NCI-H1092 treated with DMSO at 0.1 percent for 48 hours (cell line): ENCODE results near the gene C2orf92.
A peak's percentile ranks its signal among the peaks of the same experiment; 100 is the strongest.
"Not testable (repeated sequence)": the region's sequence is repeated elsewhere in the genome, so short reads cannot be mapped to it uniquely, and the experiment has no call there.

Source experiments
- DNase-seq: peaks from one replicate; lab custom pipeline; 2025; lab: John Stamatoyannopoulos, UW

C2orf92 gene

GRCh38 chr2:97669448-97669847, at the start of gene C2orf92:
TSS of gene C2orf92 (plus strand) at chr2:97669713. CDS start at chr2:97669789, 76 bp downstream.
- no peak for DNase-seq

- DNase-seq = not testable (repeated sequence)
Measured at GRCh38 chr2:97620492-97620891, 49.0 kb upstream of the C2orf92 start.

GRCh38 chr2:97622976-97623375, 46.5 kb upstream of the C2orf92 start:
- DNase-seq = not testable (repeated sequence)

GRCh38 chr2:97625354-97626048, 44.0 kb upstream of the C2orf92 start:
- not testable (repeated sequence) for DNase-seq

- not testable (repeated sequence) for DNase-seq
Measured at GRCh38 chr2:97626049-97626430, 43.5 kb upstream of the C2orf92 start.

GRCh38 chr2:97644023-97644717, 25.3 kb upstream of the C2orf92 start:
- DNase-seq = no peak

- DNase-seq = peak; percentile 28
Measured at GRCh38 chr2:97645112-97645694, 24.3 kb upstream of the C2orf92 start.

- peak; percentile 94 for DNase-seq
Measured at GRCh38 chr2:97645695-97646629, 23.6 kb upstream of the C2orf92 start, which contains the start of gene COX5B. TSS of gene COX5B (plus strand) at chr2:97646062. CDS start at chr2:97646087, 25 bp downstream.

- DNase-seq = no peak
Measured at GRCh38 chr2:97646977-97647376, 22.5 kb upstream of the C2orf92 start.

- DNase-seq = no peak
Measured at GRCh38 chr2:97651114-97651513, 18.4 kb upstream of the C2orf92 start.

GRCh38 chr2:97653473-97653872, 16.0 kb upstream of the C2orf92 start:
- no peak for DNase-seq

- no peak for DNase-seq
Measured at GRCh38 chr2:97653874-97654273, 15.6 kb upstream of the C2orf92 start.

GRCh38 chr2:97654309-97654708, 15.2 kb upstream of the C2orf92 start:
- no peak for DNase-seq

- DNase-seq = no peak
Measured at GRCh38 chr2:97654791-97655190, 14.7 kb upstream of the C2orf92 start.

- no peak for DNase-seq
Measured at GRCh38 chr2:97656129-97656755, 13.3 kb upstream of the C2orf92 start.

- DNase-seq = no peak
Measured at GRCh38 chr2:97656905-97657587, 12.5 kb upstream of the C2orf92 start.

- no peak for DNase-seq
Measured at GRCh38 chr2:97657986-97658690, 11.4 kb upstream of the C2orf92 start.

- no peak for DNase-seq
Measured at GRCh38 chr2:97658691-97659157, 10.8 kb upstream of the C2orf92 start.

GRCh38 chr2:97659256-97660043, 10.1 kb upstream of the C2orf92 start:
- DNase-seq = no peak
